Thyroid gland (tissue), 4 donors: ENCODE results near the gene FGF18. TPM values are rescaled to one million over a fixed set of nuclear protein-coding genes. Genes with fewer than 3 reads are reported as not detected.

Source experiments
- DNase-seq, 2 donors: peaks; one replicate each; pipeline ENCODE4 v3.0.0-alpha.2; 2019
- H3K27ac ChIP-seq, 3 donors: fragments of 200-600 bp; sonication (generic); 1 replicate in 2 of 3; 2 replicates in 1 of 3; pipeline ENCODE4 v1.5.1; 2016 to 2019; ENCODE audit warnings: mild to moderate bottlenecking in 1 of 3, moderate library complexity in 1 of 3
- H3K27me3 ChIP-seq: fragments of 200-600 bp; sonication (generic); one replicate; pipeline ENCODE4 v1.5.1; 2019
- H3K36me3 ChIP-seq, 2 donors: fragments of 200-600 bp; sonication (generic); one replicate each; pipeline ENCODE4 v1.5.1; 2016 to 2019
- H3K4me1 ChIP-seq, 2 donors: fragments of 200-600 bp; sonication (generic); one replicate each; pipeline ENCODE4 v1.5.1; 2017 to 2019
- H3K4me3 ChIP-seq, 3 donors: fragments of 200-600 bp; sonication (generic); replicated peaks in 1 of 3; 1 replicate in 2 of 3; 2 replicates in 1 of 3; pipeline ENCODE4 v1.5.1; 2016; ENCODE audit warnings: mild to moderate bottlenecking in 1 of 3
- H3K9me3 ChIP-seq: fragments of 200-600 bp; sonication (generic); one replicate; pipeline ENCODE4 v1.5.1; 2017
- POLR2A ChIP-seq, 2 donors: fragments of 450-650 bp; IDR thresholded peaks; one replicate each; pipeline ENCODE4 v1.6.1; 2017; ENCODE audit warnings: antibody characterized with exemption in 2 of 2, mild to moderate bottlenecking in 2 of 2, moderate library complexity in 1 of 2
- WGBS, 2 donors: methylation state at CpG; one replicate each; pipeline ENCODE4 v1.1.5; 2017; 5-methylcytosine and 5-hydroxymethylcytosine counted together
- intact Hi-C: fragments of 100-400 bp; cut with DNase I; formaldehyde crosslinking; loops from one replicate; pipeline ENCODE4 v1.15.1; 2023
- total RNA-seq, 4 donors: library from RNA; depleted of rRNA; stranded (reverse); fragments of >200 nt; gene quantifications; one replicate each; pipeline ENCODE4 v1.2.3, GENCODE V29; 2016
- TF ChIP-seq, protein P1 (sequence below), 6 experiments: fragments of 200-600 bp in 3 of 6; fragments of 450-650 bp in 3 of 6; sonication (generic) in 3 of 6; IDR thresholded peaks; one replicate each; pipeline ENCODE4 v1.5.1; 2016 to 2019; ENCODE audit warnings: antibody characterized with exemption in 6 of 6, mild to moderate bottlenecking in 2 of 6, inconsistent platforms in 1 of 6, moderate library complexity in 1 of 6

The FGF18 gene
- total RNA-seq, 4 donors from 2014 or later = 0.67 to 1.4 (median 1.0) TPM; not detected in 1

DNA sequence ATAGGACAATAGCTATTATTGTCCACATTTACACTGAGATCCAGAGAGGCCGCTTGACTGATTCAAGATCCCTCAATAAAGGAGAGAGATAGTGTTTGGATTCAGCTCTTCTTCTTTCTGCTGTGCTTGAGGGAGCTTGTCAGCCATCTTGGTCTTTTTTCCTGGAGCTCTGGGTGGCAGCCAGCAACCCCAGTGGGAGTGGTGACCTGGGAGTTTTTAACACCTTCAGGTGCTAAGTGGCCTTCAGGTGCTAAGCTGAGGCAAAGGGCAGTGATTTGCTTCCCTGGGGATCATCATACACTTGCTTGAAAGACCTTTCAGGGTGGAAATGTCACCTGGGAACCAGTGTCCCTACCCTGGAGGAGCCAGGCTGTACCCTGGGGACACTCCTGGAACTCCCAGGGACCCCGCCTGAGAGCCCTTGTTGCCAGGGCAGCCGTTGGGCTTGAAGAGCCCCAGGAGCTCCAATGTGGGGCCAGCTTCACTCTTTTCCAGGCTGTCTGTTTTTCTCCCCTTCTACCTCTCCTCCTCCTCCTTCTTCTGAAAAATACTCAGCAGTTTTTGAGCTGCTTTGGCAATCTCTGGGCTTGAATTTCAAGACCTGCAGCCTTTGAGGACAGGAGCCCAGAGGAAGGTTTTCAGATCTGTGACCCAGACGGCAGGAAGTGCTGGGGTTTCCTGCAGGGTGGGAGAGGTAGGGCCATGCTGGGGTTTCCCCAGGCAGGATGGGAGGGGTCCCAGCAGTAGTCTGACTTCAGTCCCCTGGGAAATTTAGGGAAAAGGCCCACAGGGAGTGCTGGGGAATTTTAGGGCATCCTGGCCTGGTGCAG lies 59.7 kb downstream of the FGF18 start:
- Histone ChIP-seq H3K4me3 (no peak overlapping the region), H3K27me3 (no peaks in the 10 kb centered on the region), H3K36me3 (no peaks in the 10 kb centered on the region), H3K9me3 (no peaks in the 10 kb centered on the region), H3K4me1 (no peaks in the 10 kb centered on the region), H3K27ac (no peak overlapping the region)
- peak; percentile 12 to 19 for DNase-seq
- TF ChIP-seq, protein P1, sequence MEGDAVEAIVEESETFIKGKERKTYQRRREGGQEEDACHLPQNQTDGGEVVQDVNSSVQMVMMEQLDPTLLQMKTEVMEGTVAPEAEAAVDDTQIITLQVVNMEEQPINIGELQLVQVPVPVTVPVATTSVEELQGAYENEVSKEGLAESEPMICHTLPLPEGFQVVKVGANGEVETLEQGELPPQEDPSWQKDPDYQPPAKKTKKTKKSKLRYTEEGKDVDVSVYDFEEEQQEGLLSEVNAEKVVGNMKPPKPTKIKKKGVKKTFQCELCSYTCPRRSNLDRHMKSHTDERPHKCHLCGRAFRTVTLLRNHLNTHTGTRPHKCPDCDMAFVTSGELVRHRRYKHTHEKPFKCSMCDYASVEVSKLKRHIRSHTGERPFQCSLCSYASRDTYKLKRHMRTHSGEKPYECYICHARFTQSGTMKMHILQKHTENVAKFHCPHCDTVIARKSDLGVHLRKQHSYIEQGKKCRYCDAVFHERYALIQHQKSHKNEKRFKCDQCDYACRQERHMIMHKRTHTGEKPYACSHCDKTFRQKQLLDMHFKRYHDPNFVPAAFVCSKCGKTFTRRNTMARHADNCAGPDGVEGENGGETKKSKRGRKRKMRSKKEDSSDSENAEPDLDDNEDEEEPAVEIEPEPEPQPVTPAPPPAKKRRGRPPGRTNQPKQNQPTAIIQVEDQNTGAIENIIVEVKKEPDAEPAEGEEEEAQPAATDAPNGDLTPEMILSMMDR (IDR thresholded peaks at IDR 0.05) = no peak
- no peak for TF ChIP-seq POLR2A (IDR thresholded peaks at IDR 0.05)
- WGBS, 2 donors = 49 to 51% methylated on average over 4 of the region's 4 CpGs
- intact Hi-C loops = no loop called here

DNA sequence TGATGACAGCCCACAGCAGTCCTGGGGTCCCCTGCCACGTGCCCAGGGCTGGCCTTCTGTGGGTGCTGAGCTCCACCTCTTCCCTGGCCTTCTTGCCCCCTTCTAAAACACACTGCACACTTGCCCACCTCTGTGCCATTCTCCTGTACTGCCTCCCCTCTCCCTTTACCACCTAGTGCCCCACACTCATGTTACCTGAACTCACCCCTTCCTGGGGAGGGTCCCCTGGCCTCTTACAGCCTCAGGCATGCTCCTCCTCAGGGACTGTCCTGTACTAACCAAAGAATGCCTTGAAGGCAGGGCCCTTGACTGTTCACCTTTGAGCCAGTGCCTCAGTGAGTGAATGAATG lies 60.3 kb downstream of the FGF18 start:
- TF ChIP-seq, protein P1 (IDR thresholded peaks at IDR 0.05) = no peak
- no peak for TF ChIP-seq POLR2A (IDR thresholded peaks at IDR 0.05)
- no peaks in the 10 kb centered on the region for H3K36me3 ChIP-seq
- intact Hi-C loops = no loop called here
- WGBS, 2 donors = 50 to 100% methylated on average over 1 of the region's 1 CpG
- H3K4me3 ChIP-seq = no peak overlapping the region
- no peaks in the 10 kb centered on the region for H3K27me3 ChIP-seq
- no peaks in the 10 kb centered on the region for H3K9me3 ChIP-seq
- DNase-seq = no peak
- H3K4me1 ChIP-seq = no peaks in the 10 kb centered on the region
- no peak overlapping the region for H3K27ac ChIP-seq

GRCh38 chr5:171480239-171480638 lies 60.8 kb downstream of the FGF18 start:
- Histone ChIP-seq H3K9me3 (no peaks in the 10 kb centered on the region), H3K4me1 (no peaks in the 10 kb centered on the region), H3K27ac (no peak overlapping the region), H3K36me3 (no peaks in the 10 kb centered on the region), H3K4me3 (no peak overlapping the region), H3K27me3 (no peaks in the 10 kb centered on the region)
- 77 to 80% methylated on average over 6 of the region's 6 CpGs for WGBS, 2 donors
- TF ChIP-seq, protein P1 (IDR thresholded peaks at IDR 0.05) = no peak
- no peak for TF ChIP-seq POLR2A (IDR thresholded peaks at IDR 0.05)
- DNase-seq = no peak
- intact Hi-C loops = no loop called here

- intact Hi-C loops = no loop called here
- no peak for DNase-seq
- Histone ChIP-seq H3K4me3 (no peak overlapping the region), H3K4me1 (no peaks in the 10 kb centered on the region), H3K9me3 (no peaks in the 10 kb centered on the region), H3K36me3 (no peaks in the 10 kb centered on the region), H3K27ac (no peak overlapping the region), H3K27me3 (no peaks in the 10 kb centered on the region)
- no peak for TF ChIP-seq POLR2A (IDR thresholded peaks at IDR 0.05)
- TF ChIP-seq, protein P1 (IDR thresholded peaks at IDR 0.05) = no peak
- 73 to 74% methylated on average over 6 to 10 of the region's 10 CpGs for WGBS, 2 donors
Observed at GRCh38 chr5:171481571-171482433, 62.4 kb downstream of the FGF18 start.

DNA sequence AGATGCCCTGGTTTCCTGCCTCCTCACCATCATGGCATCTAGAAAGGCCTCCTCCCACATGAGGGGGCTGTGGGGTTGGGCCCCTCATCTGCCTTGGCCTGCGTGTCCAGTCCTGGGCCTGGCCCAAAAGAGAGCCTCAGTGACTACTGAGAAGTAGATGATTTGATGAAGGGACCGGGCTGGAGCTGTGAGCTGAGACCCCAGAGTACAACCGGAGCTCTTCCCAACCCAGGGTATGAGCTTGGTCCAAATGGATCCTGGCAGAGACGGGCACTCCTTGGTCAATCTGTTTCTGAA lies 62.9 kb downstream of the FGF18 start:
- Histone ChIP-seq H3K36me3 (no peaks in the 10 kb centered on the region), H3K9me3 (no peaks in the 10 kb centered on the region), H3K27ac (no peak overlapping the region), H3K4me3 (no peak overlapping the region), H3K4me1 (no peaks in the 10 kb centered on the region), H3K27me3 (no peaks in the 10 kb centered on the region)
- intact Hi-C loops = no loop called here
- 84 to 89% methylated on average over 3 to 4 of the region's 4 CpGs for WGBS, 2 donors
- DNase-seq = no peak
- TF ChIP-seq, protein P1 (IDR thresholded peaks at IDR 0.05) = no peak
- TF ChIP-seq POLR2A (IDR thresholded peaks at IDR 0.05) = no peak
